Measurements from ENCODE around the gene SPATA21. TPM values are rescaled to one million over a fixed set of nuclear protein-coding genes. Genes with fewer than 3 reads are reported as not detected.

The SPATA21 gene
- total RNA-seq, 1 donor from 2014 or later: not detected

- Mint-ChIP-seq H3K9me3 (no peaks in the 10 kb centered on the region), H3K27ac (no peak overlapping the region), H3K4me1 (peaks cover 28% of the 10 kb centered on the region), H3K27me3 (no peaks in the 10 kb centered on the region), H3K36me3 (ENCODE audit: low read depth) (peaks cover 20% of the 10 kb centered on the region), H3K4me3 (no peak overlapping the region)
- ChIA-PET POLR2A (no interaction called here), CTCF (no interaction called here)
- ATAC-seq (ENCODE audit: low read depth): no peak
- intact Hi-C loops (cut with micrococcal nuclease): no loop called here
- no peak for DNase-seq
- TF ChIP-seq CTCF (IDR thresholded peaks at IDR 0.05): no peak
Measured at GRCh38 chr1:16438516-16438915, 1.3 kb upstream of the SPATA21 start.

- H3K27me3 Mint-ChIP-seq: no peaks in the 10 kb centered on the region
- H3K36me3 Mint-ChIP-seq (ENCODE audit: low read depth): no peaks in the 10 kb centered on the region
- no peak overlapping the region for H3K4me3 Mint-ChIP-seq
- DNase-seq: no peak
- ChIA-PET CTCF (no interaction called here), POLR2A (no interaction called here)
- H3K9me3 Mint-ChIP-seq: no peaks in the 10 kb centered on the region
- intact Hi-C loops (cut with micrococcal nuclease): no loop called here
- no peak for TF ChIP-seq CTCF (IDR thresholded peaks at IDR 0.05)
- H3K27ac Mint-ChIP-seq: no peak overlapping the region
- ATAC-seq (ENCODE audit: low read depth): no peak
- peaks cover 16% of the 10 kb centered on the region for H3K4me1 Mint-ChIP-seq
Measured at GRCh38 chr1:16434501-16434900, 2.7 kb downstream of the SPATA21 start.

GRCh38 chr1:16434007-16434406 lies 3.2 kb downstream of the SPATA21 start:
- CTCF ChIA-PET: no interaction called here
- no peak for ATAC-seq (ENCODE audit: low read depth)

GRCh38 chr1:16433030-16433429 lies 4.2 kb downstream of the SPATA21 start:
- DNase-seq: no peak
- no peak overlapping the region for H3K27ac Mint-ChIP-seq
- H3K27me3 Mint-ChIP-seq: no peaks in the 10 kb centered on the region
- ChIA-PET CTCF (no interaction called here), POLR2A (interaction anchor here (0.9 kb wide), 1 partner anchor 66 kb away, joined by 3 read pairs; the partner anchor contains the start of gene SZRD1)
- ATAC-seq (ENCODE audit: low read depth): no peak
- H3K9me3 Mint-ChIP-seq: no peaks in the 10 kb centered on the region
- intact Hi-C loops (cut with micrococcal nuclease): no loop called here
- H3K4me1 Mint-ChIP-seq: peaks cover 16% of the 10 kb centered on the region
- H3K4me3 Mint-ChIP-seq: no peak overlapping the region
- no peak for TF ChIP-seq CTCF (IDR thresholded peaks at IDR 0.05)
- no peaks in the 10 kb centered on the region for H3K36me3 Mint-ChIP-seq (ENCODE audit: low read depth)

More at GRCh38 chr1:16434007-16434406, 3.2 kb downstream of the SPATA21 start:
- H3K27me3 Mint-ChIP-seq: no peaks in the 10 kb centered on the region
- no peak overlapping the region for H3K27ac Mint-ChIP-seq
- no peaks in the 10 kb centered on the region for H3K36me3 Mint-ChIP-seq (ENCODE audit: low read depth)
- H3K9me3 Mint-ChIP-seq: no peaks in the 10 kb centered on the region
- POLR2A ChIA-PET: no interaction called here
- peaks cover 16% of the 10 kb centered on the region for H3K4me1 Mint-ChIP-seq
- DNase-seq: no peak
- intact Hi-C loops (cut with micrococcal nuclease): no loop called here
- H3K4me3 Mint-ChIP-seq: no peak overlapping the region
- TF ChIP-seq CTCF (IDR thresholded peaks at IDR 0.05): no peak

DNA sequence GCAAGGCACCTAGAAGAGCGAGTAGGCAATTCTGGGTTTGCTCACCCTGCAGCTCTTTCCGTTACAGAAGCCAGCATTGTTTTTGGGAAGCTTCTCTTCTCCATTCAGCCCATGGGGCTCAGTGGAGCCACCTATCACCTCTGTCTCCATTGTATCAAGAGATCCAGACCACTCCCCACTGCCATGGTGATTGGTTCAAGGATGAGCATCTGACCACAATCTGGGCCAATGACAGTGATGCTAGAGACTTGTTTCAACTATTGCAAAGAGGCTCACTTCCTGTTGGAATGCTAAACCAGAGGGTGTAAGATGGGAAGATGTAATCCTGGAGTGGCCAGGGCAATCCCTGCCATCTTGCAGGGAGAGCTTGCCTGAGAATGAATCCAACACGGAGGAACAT lies 6.6 kb downstream of the SPATA21 start:
- CTCF ChIA-PET: no interaction called here
- DNase-seq: no peak
- POLR2A ChIA-PET: no interaction called here
- H3K36me3 Mint-ChIP-seq (ENCODE audit: low read depth): no peaks in the 10 kb centered on the region
- TF ChIP-seq CTCF (IDR thresholded peaks at IDR 0.05): no peak
- peaks cover 16% of the 10 kb centered on the region for H3K4me1 Mint-ChIP-seq
- H3K9me3 Mint-ChIP-seq: no peaks in the 10 kb centered on the region
- no peak for ATAC-seq (ENCODE audit: low read depth)
- H3K4me3 Mint-ChIP-seq: no peak overlapping the region
- H3K27ac Mint-ChIP-seq: no peak overlapping the region
- H3K27me3 Mint-ChIP-seq: no peaks in the 10 kb centered on the region
- intact Hi-C loops (cut with micrococcal nuclease): no loop called here
